GM12878 (cell line): ENCODE data around the gene CHST8. TPM values are rescaled to one million over a fixed set of nuclear protein-coding genes. Genes with fewer than 3 reads are reported as not detected.

Experiments used
- ATAC-seq: fragments of 200-7000 bp; cut with Tn5 transposase; 3 replicates; pipeline ENCODE4 v1.9.1; 2020; ENCODE audit warnings: mild to moderate bottlenecking, moderate library complexity
- BruUV-seq: library from RNA; stranded (reverse); fragments of 400-500 nt; replicated peaks from 2 replicates; lab custom pipeline; 2021; lab: Mats Ljungman, UMichigan
- CTCF ChIA-PET: fragments of 300-600 bp; sonication (Branson Sonifier 250); formaldehyde crosslinking; extraction: SDS; loops from one replicate; lab custom pipeline; 2021; ENCODE audit warnings: inconsistent platforms; lab: Yijun Ruan, JAX
- POLR2A ChIA-PET: fragments of 350-600 bp; formaldehyde crosslinking; extraction: SDS; loops from one replicate; lab custom pipeline; 2021; ENCODE audit warnings: inconsistent platforms; lab: Charles Lee
- RAD21 ChIA-PET: fragments of 300-600 bp; sonication (Branson Sonifier 250); formaldehyde crosslinking; loops from one replicate; lab custom pipeline; 2023; ENCODE audit warnings: antibody characterized with exemption; ENCODE audit not compliant: unreplicated experiment; lab: Charles Lee
- SMC1A ChIA-PET: fragments of 300-600 bp; sonication (Branson Sonifier 250); formaldehyde crosslinking; loops from one replicate; lab custom pipeline; 2023; ENCODE audit not compliant: unreplicated experiment, uncharacterized antibody; lab: Charles Lee
- DNase-seq: peaks from one replicate; pipeline ENCODE4 v3.0.0-alpha.2; 2011; ENCODE audit warnings: low read depth, low spot score
- FAIRE-seq: peaks from 3 replicates; lab custom pipeline; 2011; peaks lifted over from hg19 to GRCh38; lab: Jason Lieb, UNC
- H2AFZ ChIP-seq: 2 replicates; pipeline ENCODE4 v1.6.0; 2011; ENCODE audit warnings: low read depth, low read length, control low read depth; ENCODE audit not compliant: control insufficient read depth
- H3K27ac ChIP-seq: 2 replicates; pipeline ENCODE4 v1.5.1; 2011; ENCODE audit warnings: control low read depth; ENCODE audit not compliant: control insufficient read depth, insufficient read depth
- H3K27me3 ChIP-seq, 2 experiments: replicated peaks in 1 of 2; 2 replicates each; pipeline versions ENCODE4 v1.6.0 to v1.6.1; 2011; ENCODE audit warnings: low read length in 1 of 2; ENCODE audit not compliant: control insufficient read depth in 2 of 2, insufficient read depth in 2 of 2
- H3K36me3 ChIP-seq, 2 experiments: 2 replicates each; pipeline ENCODE4 v1.5.1; 2011; ENCODE audit warnings: low read length in 1 of 2; ENCODE audit not compliant: control insufficient read depth in 2 of 2, insufficient read depth in 2 of 2
- H3K4me1 ChIP-seq: 2 replicates; pipeline ENCODE4 v1.6.1; 2011; ENCODE audit warnings: mild to moderate bottlenecking, low read length, moderate library complexity, mixed read lengths; ENCODE audit not compliant: control insufficient read depth, insufficient read depth
- H3K4me2 ChIP-seq: 2 replicates; pipeline ENCODE4 v1.6.0; 2011; ENCODE audit warnings: control low read depth; ENCODE audit not compliant: control insufficient read depth, insufficient read depth
- H3K4me3 ChIP-seq: fragments of 200-600 bp; sonication (generic); 2 replicates; pipeline ENCODE4 v1.5.1; 2016
- H3K79me2 ChIP-seq: 2 replicates; pipeline ENCODE4 v1.6.0; 2011; ENCODE audit warnings: low read length; ENCODE audit not compliant: control insufficient read depth, insufficient read depth
- H3K9ac ChIP-seq: 2 replicates; pipeline ENCODE4 v1.8.0; 2011; ENCODE audit warnings: low read length, control low read depth, mixed read lengths; ENCODE audit not compliant: control insufficient read depth, insufficient read depth
- H3K9me3 ChIP-seq: replicated peaks from 3 replicates; pipeline ENCODE4 v1.5.1; 2011; ENCODE audit warnings: mild to moderate bottlenecking, low read length; ENCODE audit not compliant: control insufficient read depth, insufficient read depth
- H4K20me1 ChIP-seq: 2 replicates; pipeline ENCODE4 v1.6.0; 2011; ENCODE audit not compliant: control insufficient read depth, insufficient read depth
- ATF7 ChIP-seq: fragments of 450-650 bp; IDR thresholded peaks from 2 replicates; pipeline ENCODE4 v1.6.1; 2016; ENCODE audit warnings: low read depth, mild to moderate bottlenecking
- EED ChIP-seq: sonication (generic); IDR thresholded peaks from 2 replicates; pipeline ENCODE4 v1.6.1; 2016; ENCODE audit warnings: antibody characterized with exemption, low read depth
- EGR1 ChIP-seq, 2 experiments: IDR thresholded peaks; 1 replicate in 1 of 2; 2 replicates in 1 of 2; pipeline ENCODE4 v1.6.1; 2011 to 2012; ENCODE audit warnings: low read depth in 2 of 2, low read length in 2 of 2, borderline replicate concordance in 1 of 2, mild to moderate bottlenecking in 1 of 2, moderate library complexity in 1 of 2
- EZH2 ChIP-seq: IDR thresholded peaks from 2 replicates; pipeline ENCODE4 v1.6.1; 2012; ENCODE audit warnings: low read depth, mild to moderate bottlenecking, control low read depth, inconsistent platforms, low read length, borderline replicate concordance; ENCODE audit not compliant: control insufficient read depth
- HDAC6 ChIP-seq: fragments of 200-600 bp; sonication (generic); IDR thresholded peaks from one replicate; pipeline ENCODE4 v1.8.0; 2017; ENCODE audit warnings: antibody characterized with exemption; ENCODE audit not compliant: unreplicated experiment
- MEF2A ChIP-seq: IDR thresholded peaks from 2 replicates; pipeline ENCODE4 v1.6.1; 2011; ENCODE audit warnings: low read depth, mild to moderate bottlenecking, low read length, moderate library complexity; ENCODE audit not compliant: insufficient read depth
- MTA3 ChIP-seq: IDR thresholded peaks from 2 replicates; pipeline ENCODE4 v1.6.1; 2012; ENCODE audit warnings: low read length, inconsistent platforms, borderline replicate concordance
- PBX3 ChIP-seq: IDR thresholded peaks from 2 replicates; pipeline ENCODE4 v1.6.1; 2011; ENCODE audit warnings: mild to moderate bottlenecking, low read depth, low read length, moderate library complexity; ENCODE audit not compliant: insufficient replicate concordance
- POLR2AphosphoS5 ChIP-seq: IDR thresholded peaks from 2 replicates; pipeline ENCODE4 v1.6.1; 2011; ENCODE audit warnings: mild to moderate bottlenecking, low read length, inconsistent platforms
- RAD51 ChIP-seq: fragments of 450-650 bp; IDR thresholded peaks from 2 replicates; pipeline ENCODE4 v1.6.1; 2016; ENCODE audit warnings: moderate library complexity, mild to moderate bottlenecking, inconsistent platforms
- RUNX3 ChIP-seq: IDR thresholded peaks from 2 replicates; pipeline ENCODE4 v1.6.1; 2012; ENCODE audit warnings: low read length, inconsistent platforms
- SUPT20H ChIP-seq: IDR thresholded peaks from 2 replicates; pipeline ENCODE4 v1.6.1; 2011; ENCODE audit warnings: low read depth, mild to moderate bottlenecking, low read length, moderate library complexity, borderline replicate concordance; ENCODE audit not compliant: control insufficient read depth
- YBX1 ChIP-seq: fragments of 450-650 bp; IDR thresholded peaks from 2 replicates; pipeline ENCODE4 v1.6.1; 2016; ENCODE audit warnings: antibody characterized with exemption
- ZNF217 ChIP-seq: fragments of 450-650 bp; IDR thresholded peaks from 2 replicates; pipeline ENCODE4 v1.6.1; 2017; ENCODE audit warnings: antibody characterized with exemption, mild to moderate bottlenecking
- ZNF384 ChIP-seq: IDR thresholded peaks from 2 replicates; pipeline ENCODE4 v1.6.1; 2012; ENCODE audit warnings: low read depth, mild to moderate bottlenecking, low read length, improper control_type of control experiment, borderline replicate concordance
- ZSCAN29 ChIP-seq: fragments of 450-650 bp; IDR thresholded peaks from 2 replicates; pipeline ENCODE4 v1.6.1; 2017; ENCODE audit warnings: mild to moderate bottlenecking, moderate library complexity
- WGBS: methylation state at CpG from one replicate; pipeline ENCODE4 v1.1.6; 2016; ENCODE audit warnings: low lambda C conversion rate; ENCODE audit not compliant: insufficient replicate concordance, insufficient coverage; ENCODE audit errors: missing lambda C conversion rate; 5-methylcytosine and 5-hydroxymethylcytosine counted together
- in situ Hi-C: fragments of 300-500 bp; cut with MboI; formaldehyde crosslinking; loops from 9 replicates; pipeline ENCODE4 v1.14.3; 2018; ENCODE audit warnings: mixed read lengths
- intact Hi-C: fragments of 100-400 bp; cut with micrococcal nuclease; formaldehyde crosslinking; loops from one replicate; pipeline ENCODE4 v1.14.2; 2022; ENCODE audit not compliant: unreplicated experiment
- polyA plus RNA-seq, 11 experiments: library from polyadenylated mRNA; depleted of rRNA in 4 of 11; unstranded in 6 of 11; stranded (reverse) in 5 of 11; fragments of >200 nt; fragmentation: Nextera tagmentation in 4 of 11; fragmentation: Illumina TruSeq in 1 of 11; extraction: Ambion mirVana in 4 of 11; extraction: Trizol in 1 of 11; gene quantifications; 1 replicate in 1 of 11; 2 replicates in 10 of 11; pipeline versions ENCODE4 v1.2.1 to v1.2.3, GENCODE V29; 2011 to 2016; ENCODE audit warnings: inconsistent platforms in 2 of 11, missing spikeins in 2 of 11, low read depth in 1 of 11
- total RNA-seq, 4 experiments: library from RNA; depleted of rRNA in 3 of 4; stranded (reverse); fragments of >200 nt in 3 of 4; fragmentation: Illumina TruSeq in 1 of 4; extraction: Trizol in 1 of 4; gene quantifications; 2 replicates each; pipeline versions ENCODE4 v1.2.1 to v1.2.3, GENCODE V29; 2013 to 2021
- TF ChIP-seq, protein P1 (sequence below): IDR thresholded peaks from 2 replicates; pipeline ENCODE4 v1.6.1; 2012; ENCODE audit warnings: mild to moderate bottlenecking, low read depth, low read length

Gene CHST8
- total and polyA plus RNA-seq, 10 of the 15 experiments (the other 5 are each of a cell fraction or from before 2014, with no cell fraction given): 0.06 TPM; not detected in 9

- RAD21 ChIA-PET: interaction anchor here (0.5 kb wide), 1 partner anchor 758 kb away, joined by 3 read pairs; no protein-coding TSS in a partner anchor
- TF ChIP-seq RAD51 (no peak), PBX3 (no peak), EGR1 (IDR thresholded peaks at IDR 0.05; ENCODE audit: borderline replicate concordance in 1 of 2, low read depth in 2 of 2, low read length in 2 of 2) (no peak), HDAC6 (no peak), YBX1 (no peak), MEF2A (no peak), RUNX3 (no peak), ATF7 (no peak), ZNF384 (no peak), EZH2 (no peak), POLR2AphosphoS5 (no peak), ZNF217 (no peak), MTA3 (no peak), ZSCAN29 (no peak), SUPT20H (no peak), EED (no peak)
- TF ChIP-seq, protein P1, sequence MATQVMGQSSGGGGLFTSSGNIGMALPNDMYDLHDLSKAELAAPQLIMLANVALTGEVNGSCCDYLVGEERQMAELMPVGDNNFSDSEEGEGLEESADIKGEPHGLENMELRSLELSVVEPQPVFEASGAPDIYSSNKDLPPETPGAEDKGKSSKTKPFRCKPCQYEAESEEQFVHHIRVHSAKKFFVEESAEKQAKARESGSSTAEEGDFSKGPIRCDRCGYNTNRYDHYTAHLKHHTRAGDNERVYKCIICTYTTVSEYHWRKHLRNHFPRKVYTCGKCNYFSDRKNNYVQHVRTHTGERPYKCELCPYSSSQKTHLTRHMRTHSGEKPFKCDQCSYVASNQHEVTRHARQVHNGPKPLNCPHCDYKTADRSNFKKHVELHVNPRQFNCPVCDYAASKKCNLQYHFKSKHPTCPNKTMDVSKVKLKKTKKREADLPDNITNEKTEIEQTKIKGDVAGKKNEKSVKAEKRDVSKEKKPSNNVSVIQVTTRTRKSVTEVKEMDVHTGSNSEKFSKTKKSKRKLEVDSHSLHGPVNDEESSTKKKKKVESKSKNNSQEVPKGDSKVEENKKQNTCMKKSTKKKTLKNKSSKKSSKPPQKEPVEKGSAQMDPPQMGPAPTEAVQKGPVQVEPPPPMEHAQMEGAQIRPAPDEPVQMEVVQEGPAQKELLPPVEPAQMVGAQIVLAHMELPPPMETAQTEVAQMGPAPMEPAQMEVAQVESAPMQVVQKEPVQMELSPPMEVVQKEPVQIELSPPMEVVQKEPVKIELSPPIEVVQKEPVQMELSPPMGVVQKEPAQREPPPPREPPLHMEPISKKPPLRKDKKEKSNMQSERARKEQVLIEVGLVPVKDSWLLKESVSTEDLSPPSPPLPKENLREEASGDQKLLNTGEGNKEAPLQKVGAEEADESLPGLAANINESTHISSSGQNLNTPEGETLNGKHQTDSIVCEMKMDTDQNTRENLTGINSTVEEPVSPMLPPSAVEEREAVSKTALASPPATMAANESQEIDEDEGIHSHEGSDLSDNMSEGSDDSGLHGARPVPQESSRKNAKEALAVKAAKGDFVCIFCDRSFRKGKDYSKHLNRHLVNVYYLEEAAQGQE: no peak
- TF ChIP-seq, all 136 proteins: peak for 0
- Histone ChIP-seq H3K4me2 (no peak overlapping the region), H4K20me1 (no peaks in the 10 kb centered on the region), H3K27ac (no peak overlapping the region), H3K36me3 (no peaks in the 10 kb centered on the region), H3K4me1 (no peaks in the 10 kb centered on the region), H3K79me2 (no peaks in the 10 kb centered on the region), H2AFZ (no peak overlapping the region), H3K4me3 (no peak overlapping the region), H3K27me3 (peaks cover 0 to 2% of the 10 kb centered on the region in 2 experiments; a peak in 1 of 4 replicates), H3K9me3 (no peaks in the 10 kb centered on the region), H3K9ac (no peak overlapping the region)
- no peak for FAIRE-seq
- no peak for DNase-seq
- no peak for ATAC-seq
- intact Hi-C loops: no loop called here
- CTCF ChIA-PET: no interaction called here
- in situ Hi-C loops: no loop called here
- 38% methylated on average over 6 of the region's 6 CpGs for WGBS
- POLR2A ChIA-PET: no interaction called here
- SMC1A ChIA-PET: no interaction called here
- no TSS peak for BruUV-seq
These were observed 63.8 kb downstream of the CHST8 start for GRCh38 chr19:33685541-33685940.
